Mononuclear cell (primary cell): Measurements from ENCODE around the gene CNOT8. TPM values are rescaled to one million over a fixed set of nuclear protein-coding genes. Genes with fewer than 3 reads are reported as not detected.

ENCODE experiments used
- H3K27me3 ChIP-seq: 2 replicates; pipeline ENCODE4 v1.6.0; 2011; ENCODE audit warnings: low read length, control low read depth; ENCODE audit not compliant: insufficient read depth
- H3K4me1 ChIP-seq: 2 replicates; pipeline ENCODE4 v1.5.1; 2011; ENCODE audit warnings: mild to moderate bottlenecking, low read length, control low read depth; ENCODE audit not compliant: insufficient read depth
- H3K4me3 ChIP-seq: 2 replicates; pipeline ENCODE4 v1.5.1; 2011; ENCODE audit warnings: mild to moderate bottlenecking, low read length, moderate library complexity
- H3K9me3 ChIP-seq: 2 replicates; pipeline ENCODE4 v1.5.1; 2011; ENCODE audit warnings: low read depth, mild to moderate bottlenecking, control low read depth, low read length
- total RNA-seq: library from RNA; depleted of rRNA; stranded (reverse); fragments of >200 nt; gene quantifications from one replicate; pipeline ENCODE4 v1.2.3, GENCODE V29; 2012

The CNOT8 gene
- total RNA-seq, 1 donor, result 190 TPM

DNA sequence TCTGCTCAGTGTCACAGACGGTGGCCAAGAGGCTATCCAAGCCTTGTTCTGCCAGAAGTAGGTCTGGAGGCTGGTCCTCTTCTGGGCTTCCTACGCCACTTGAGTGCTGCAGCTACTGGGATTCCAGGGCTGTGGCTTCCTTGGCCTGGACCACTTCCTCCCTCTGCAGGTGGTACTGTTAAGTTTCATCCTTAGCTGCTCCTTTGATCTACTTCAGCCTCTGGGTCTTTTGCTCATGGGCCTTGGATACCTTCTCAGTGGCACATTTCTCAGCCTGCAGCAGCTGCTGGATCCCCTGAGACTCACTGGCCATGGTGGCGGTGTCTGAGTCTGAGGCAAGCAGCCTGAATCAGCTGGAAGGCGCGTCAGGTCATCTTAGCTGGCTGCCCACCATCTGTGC is 10.3 kb downstream of the CNOT8 start:
- no peaks in the 10 kb centered on the region for H3K27me3 ChIP-seq
- H3K4me3 ChIP-seq, result no peak overlapping the region
- no peaks in the 10 kb centered on the region for H3K9me3 ChIP-seq
- H3K4me1 ChIP-seq, result no peaks in the 10 kb centered on the region

DNA sequence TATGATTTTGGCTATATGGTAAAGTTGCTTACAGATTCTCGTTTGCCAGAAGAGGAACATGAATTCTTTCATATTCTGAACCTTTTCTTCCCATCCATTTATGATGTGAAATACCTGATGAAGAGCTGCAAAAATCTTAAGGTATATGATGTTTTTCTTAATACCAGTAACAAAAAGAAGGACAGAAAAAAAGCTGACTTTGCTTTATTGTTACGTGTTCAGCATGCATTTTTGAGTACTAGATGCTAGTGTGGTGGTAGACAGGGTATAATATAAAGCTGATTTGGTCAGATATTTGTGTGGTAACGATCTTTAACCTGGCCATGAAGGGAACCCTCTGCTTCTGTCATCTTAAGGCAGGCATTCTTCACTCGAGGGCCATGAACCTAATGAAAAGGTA is 13.3 kb downstream of the CNOT8 start:
- H3K4me1 ChIP-seq, result no peaks in the 10 kb centered on the region
- H3K4me3 ChIP-seq, result no peak overlapping the region
- no peaks in the 10 kb centered on the region for H3K27me3 ChIP-seq
- no peaks in the 10 kb centered on the region for H3K9me3 ChIP-seq

DNA sequence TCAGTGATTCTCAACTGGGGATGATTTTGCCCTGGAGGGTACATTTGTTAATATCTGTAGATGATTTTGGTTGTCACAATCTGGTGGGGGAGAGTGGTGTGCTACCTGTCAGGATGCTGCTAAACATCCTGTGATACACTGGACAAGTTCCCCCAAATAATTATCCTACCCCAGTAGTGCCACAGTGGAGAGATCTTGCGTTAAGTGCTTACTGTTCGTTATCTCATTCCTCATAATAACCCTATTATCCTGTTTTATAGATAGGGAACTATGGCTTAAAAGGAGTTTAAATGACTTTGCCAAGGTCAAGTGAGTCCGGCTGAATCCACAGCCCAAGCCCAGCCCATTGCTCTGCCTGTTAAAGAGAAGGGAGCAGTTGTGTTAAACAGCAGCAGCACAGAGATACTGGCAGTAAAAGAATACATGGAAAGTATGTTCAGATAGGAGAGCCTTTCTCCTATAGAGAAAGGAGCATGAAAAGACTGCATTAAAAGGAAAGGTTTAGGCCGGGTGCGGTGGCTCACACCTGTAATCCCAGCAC is 15.4 kb downstream of the CNOT8 start:
- no peaks in the 10 kb centered on the region for H3K9me3 ChIP-seq

DNA sequence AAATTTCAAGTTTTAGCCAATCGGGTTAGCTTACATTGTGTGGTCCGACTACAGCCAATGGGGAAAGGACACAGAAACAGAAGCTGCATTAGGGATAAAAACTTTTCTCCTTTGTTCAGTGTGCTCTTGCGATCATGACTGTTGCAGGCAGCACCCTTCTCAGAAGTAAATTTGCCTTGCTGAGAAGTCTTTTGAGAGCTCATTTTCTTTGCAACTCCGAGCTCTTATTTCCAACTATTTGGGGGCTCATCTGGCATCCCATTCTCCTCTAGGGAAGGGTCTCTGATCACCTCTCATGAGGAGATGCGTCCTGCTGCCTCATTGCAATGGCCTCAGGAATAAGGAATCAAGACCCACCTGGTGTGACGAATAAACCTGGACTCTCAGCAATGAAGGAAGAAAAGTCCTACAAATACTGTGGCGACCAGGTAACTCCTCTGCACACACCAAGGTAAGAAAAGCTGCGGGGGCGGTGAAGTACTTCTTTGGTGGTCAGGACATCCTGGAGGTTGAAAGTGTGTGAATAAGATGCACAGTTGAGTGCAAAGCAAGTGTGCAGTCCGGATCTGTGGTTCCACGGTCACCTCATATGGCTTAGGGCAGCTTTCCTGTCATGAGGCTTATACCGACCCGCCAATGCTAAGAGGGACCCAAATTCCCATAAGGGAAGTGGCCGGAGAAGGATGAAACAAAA is 20.4 kb downstream of the CNOT8 start:
- Histone ChIP-seq H3K27me3 (no peaks in the 10 kb centered on the region), H3K4me1 (no peaks in the 10 kb centered on the region), H3K9me3 (no peaks in the 10 kb centered on the region), H3K4me3 (no peak overlapping the region)

More for the DNA sequence above, 15.4 kb downstream of the CNOT8 start:
- no peak overlapping the region for H3K4me3 ChIP-seq
- no peaks in the 10 kb centered on the region for H3K27me3 ChIP-seq
- H3K4me1 ChIP-seq, result no peaks in the 10 kb centered on the region

DNA sequence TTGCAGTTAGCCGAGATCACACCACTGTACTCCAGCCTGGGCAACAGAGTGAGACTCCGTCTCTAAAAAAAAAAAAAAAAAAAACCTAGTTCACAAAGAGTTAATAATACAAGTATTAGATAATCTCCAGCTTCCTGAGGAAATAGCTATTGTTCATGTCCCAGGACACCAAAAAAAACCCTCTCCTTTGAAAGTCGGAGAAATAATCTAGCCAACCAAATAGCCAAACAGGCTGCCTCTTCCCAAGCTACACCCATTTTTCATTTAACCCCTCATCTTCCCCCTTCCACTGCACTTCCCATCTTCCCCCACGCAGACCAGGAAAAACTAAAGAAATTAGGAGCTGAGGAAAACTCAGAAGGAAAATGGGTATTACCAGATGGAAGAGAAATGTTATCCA is 23.6 kb downstream of the CNOT8 start:
- Histone ChIP-seq H3K9me3 (peaks cover 24% of the 10 kb centered on the region), H3K4me1 (peaks cover 8% of the 10 kb centered on the region)

DNA sequence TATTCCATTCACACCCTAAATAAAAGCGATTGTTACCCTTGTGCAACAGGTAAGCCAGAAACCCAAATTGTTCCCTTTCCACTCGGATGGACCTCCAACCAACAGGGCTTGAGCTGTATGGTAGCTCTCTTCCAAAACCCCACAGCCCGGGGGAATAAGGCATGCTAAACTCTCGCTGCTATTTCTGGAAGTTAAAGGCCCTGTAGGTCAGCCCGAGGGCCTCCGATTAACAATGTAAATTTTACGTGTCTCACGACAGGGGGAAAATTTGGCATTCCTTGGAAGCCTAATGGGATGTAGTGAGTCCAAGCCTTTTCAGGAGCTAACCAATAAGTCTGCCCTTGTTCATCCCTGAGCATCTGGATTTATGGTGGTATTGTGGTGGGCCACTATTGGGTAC is 26.0 kb downstream of the CNOT8 start:
- Histone ChIP-seq H3K9me3 (peaks cover 29% of the 10 kb centered on the region), H3K4me1 (peaks cover 8% of the 10 kb centered on the region), H3K27me3 (no peaks in the 10 kb centered on the region), H3K4me3 (no peak overlapping the region)

More for the DNA sequence above, 23.6 kb downstream of the CNOT8 start:
- Histone ChIP-seq H3K27me3 (no peaks in the 10 kb centered on the region), H3K4me3 (no peak overlapping the region)

DNA sequence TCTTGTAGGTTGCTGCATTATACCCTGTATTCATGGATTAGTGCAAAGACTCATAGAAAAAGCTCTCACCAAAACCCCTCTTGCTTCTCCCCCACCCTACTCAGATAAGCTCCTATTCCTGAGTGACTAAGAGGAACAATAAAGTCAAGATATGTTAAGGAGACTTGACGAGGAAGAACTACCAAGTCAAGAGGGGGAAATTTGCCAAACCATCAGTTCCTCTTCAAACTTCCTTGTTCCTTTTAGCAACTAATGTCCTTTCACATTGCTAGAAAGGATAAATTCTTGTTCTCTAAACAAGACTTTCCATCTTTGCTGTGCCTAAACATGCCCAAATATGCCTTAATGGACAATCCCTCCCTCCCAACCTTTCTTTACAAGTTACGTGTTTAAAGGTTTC is 27.0 kb downstream of the CNOT8 start:
- no peaks in the 10 kb centered on the region for H3K27me3 ChIP-seq
- no peak overlapping the region for H3K4me3 ChIP-seq
- peaks cover 29% of the 10 kb centered on the region for H3K9me3 ChIP-seq
- peaks cover 8% of the 10 kb centered on the region for H3K4me1 ChIP-seq

DNA sequence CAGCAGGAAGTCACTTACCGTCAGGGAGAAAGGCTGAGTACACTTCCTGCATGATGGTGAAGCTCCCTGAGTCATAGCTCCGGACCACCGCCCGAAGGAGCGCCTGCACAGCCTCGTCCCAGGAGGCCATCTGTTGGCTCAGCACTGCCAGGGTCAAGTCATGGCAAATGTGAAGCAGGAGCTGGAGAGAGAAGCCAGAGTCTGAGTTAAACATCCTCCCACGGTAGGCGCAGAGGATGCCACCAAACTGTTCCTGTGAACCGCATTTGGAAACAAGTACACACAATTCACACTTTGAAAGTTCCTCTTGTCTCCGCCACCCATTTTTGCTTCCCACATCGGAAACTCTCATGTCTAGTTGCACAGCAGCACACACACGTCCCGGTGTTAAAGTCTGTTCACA is 33.9 kb downstream of the CNOT8 start:
- H3K4me3 ChIP-seq, result no peak overlapping the region
- H3K27me3 ChIP-seq, result no peaks in the 10 kb centered on the region
- peaks cover 2% of the 10 kb centered on the region for H3K9me3 ChIP-seq
- no peaks in the 10 kb centered on the region for H3K4me1 ChIP-seq

DNA sequence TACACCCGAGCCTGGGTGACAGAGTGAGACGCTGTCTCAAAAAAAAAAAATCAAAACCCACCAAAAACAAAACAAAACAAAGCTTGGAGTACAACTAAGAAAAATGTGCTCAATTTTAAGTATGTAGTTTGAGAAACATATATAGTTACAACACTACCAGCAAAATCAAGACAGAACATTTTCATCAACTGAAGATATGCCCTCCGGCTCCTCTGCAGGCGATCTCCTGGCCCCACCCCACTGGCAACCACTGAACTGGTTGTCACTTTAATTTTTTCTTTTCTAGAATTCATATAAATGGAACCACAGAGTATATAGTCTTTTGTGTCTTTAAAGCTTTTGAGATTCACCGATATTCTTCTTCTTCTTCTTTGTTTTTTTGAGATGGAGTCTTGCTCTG is 35.0 kb downstream of the CNOT8 start:
- Histone ChIP-seq H3K4me1 (no peaks in the 10 kb centered on the region), H3K9me3 (no peaks in the 10 kb centered on the region), H3K4me3 (no peak overlapping the region), H3K27me3 (no peaks in the 10 kb centered on the region)

DNA sequence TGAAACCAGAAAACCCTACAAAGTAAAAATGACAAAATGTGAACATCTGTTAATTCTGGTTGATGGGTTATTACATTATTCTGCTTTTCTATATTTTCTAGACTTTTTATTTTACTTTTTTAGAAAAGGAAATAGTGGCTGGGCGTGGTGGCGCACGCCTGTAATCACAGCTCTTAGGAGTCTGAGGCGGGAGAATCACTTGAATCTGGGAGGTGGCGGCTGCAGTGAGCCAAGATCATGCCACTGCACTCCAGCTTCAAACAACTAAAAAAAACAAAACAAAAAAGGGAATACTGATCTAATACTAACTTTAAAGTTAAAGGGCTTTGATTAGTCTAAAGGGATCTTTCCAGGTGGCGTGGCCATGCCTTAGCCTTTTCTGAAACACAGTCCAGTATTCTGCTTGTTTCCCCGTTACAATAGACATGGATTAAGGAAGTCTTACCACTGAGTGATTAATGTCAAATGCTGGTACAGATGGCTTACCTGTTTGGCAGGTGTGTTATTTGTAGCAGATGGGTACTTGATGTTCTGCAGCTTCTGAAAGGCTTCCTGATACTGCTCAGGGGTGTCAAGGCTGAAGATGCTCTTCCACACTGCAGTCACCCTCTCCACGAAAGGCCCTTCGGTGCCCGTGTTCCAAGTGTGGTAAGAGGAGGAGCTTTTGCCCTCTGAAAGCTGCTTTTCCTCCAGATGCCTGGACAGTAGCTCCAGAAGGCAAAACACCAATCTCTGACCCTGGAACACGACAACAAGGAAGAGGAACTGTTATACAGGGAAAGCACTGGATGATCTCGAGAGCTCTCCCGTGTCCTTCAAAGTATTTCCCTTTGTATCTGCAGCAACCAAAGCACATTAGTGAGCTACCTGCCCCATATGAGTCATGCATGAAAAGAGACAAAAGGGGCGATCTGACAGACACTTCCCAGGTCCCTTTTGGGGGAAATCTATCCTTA is 37.5 kb downstream of the CNOT8 start:
- Histone ChIP-seq H3K4me3 (no peak overlapping the region), H3K4me1 (no peaks in the 10 kb centered on the region), H3K27me3 (no peaks in the 10 kb centered on the region), H3K9me3 (no peaks in the 10 kb centered on the region)

DNA sequence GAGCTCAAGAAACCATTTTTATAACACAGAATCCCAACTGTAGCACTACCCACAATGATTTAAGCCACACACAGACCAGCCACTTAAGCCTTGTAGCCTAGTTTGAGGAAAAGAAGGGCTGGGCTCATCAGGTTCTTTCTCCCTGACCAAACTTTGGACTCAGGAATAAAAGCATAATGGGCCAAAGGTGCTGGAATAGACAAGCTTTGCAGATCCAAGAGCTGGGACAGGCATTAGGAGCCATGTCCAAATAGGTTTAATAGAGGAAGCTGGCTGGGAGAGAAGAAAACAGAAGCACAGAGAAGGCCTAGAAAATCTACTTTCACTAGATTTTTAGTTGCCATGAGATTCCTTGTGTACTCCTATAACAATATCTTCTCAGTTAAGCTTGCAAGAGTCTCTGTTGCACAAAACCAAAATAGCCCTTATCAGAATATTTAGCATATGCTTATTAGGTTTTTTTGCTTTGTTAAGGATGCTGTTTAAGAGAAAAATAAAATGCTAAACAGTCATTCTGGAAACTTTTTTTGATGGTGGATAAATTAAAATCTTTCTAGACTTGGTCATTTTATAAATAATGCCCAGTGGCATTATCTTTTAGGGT is 38.2 kb downstream of the CNOT8 start:
- H3K4me3 ChIP-seq, result no peak overlapping the region
- H3K27me3 ChIP-seq, result no peaks in the 10 kb centered on the region
- no peaks in the 10 kb centered on the region for H3K4me1 ChIP-seq
- no peaks in the 10 kb centered on the region for H3K9me3 ChIP-seq

DNA sequence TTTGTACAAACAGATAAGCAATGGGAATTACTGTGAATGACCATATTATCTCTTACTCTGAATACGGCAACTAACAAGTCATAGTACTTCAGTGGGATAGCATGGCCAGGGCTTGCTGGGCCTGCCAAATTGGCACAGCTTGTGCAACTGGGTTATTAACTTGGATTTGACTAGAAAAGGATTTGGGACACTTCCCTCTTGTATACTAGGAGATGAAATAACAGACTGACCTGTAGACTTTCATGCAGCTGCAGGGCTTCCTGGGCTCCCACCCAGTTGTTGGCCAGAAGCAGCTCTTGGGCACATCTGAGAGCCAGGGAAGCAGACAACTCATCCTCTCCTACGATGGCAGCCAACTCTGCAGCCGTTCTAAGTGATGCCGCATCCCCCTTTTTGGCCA is 39.8 kb downstream of the CNOT8 start:
- H3K9me3 ChIP-seq, result no peaks in the 10 kb centered on the region
- no peaks in the 10 kb centered on the region for H3K27me3 ChIP-seq
- H3K4me1 ChIP-seq, result no peaks in the 10 kb centered on the region

DNA sequence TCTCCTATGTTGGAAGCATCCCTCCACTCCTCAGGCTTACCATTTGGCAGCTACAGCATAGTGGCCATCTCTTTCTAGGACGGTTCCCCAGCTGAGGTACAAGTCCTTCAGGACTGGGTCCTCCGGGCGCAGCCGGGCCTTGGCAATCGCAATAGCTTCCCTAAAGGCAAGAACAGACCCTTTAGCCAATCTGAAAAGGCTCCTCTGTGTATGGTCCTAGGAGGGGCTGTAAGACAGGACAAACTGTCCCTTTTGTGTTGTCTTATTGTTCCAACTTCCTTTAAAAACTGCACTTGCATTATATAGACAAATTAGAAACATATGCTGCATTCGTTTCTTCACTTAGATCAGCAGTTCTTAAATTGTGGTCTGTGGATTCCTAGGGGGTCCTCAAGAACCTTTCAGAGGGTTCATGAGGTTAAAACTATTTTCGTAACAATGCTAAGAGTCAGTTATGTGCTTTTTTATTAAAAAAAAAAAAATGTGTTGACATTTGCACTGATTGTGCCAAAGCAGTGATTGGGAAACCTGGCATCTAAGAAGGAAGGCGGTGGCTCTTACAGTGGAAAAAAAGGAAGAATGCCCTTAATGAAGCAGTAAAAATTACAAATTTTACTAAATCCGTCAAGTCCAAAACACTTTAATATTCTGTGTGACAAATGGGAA is 40.9 kb downstream of the CNOT8 start:
- H3K9me3 ChIP-seq, result no peaks in the 10 kb centered on the region
- H3K27me3 ChIP-seq, result no peaks in the 10 kb centered on the region
- no peaks in the 10 kb centered on the region for H3K4me1 ChIP-seq
- H3K4me3 ChIP-seq, result no peak overlapping the region

More for the DNA sequence above, 39.8 kb downstream of the CNOT8 start:
- H3K4me3 ChIP-seq, result no peak overlapping the region

DNA sequence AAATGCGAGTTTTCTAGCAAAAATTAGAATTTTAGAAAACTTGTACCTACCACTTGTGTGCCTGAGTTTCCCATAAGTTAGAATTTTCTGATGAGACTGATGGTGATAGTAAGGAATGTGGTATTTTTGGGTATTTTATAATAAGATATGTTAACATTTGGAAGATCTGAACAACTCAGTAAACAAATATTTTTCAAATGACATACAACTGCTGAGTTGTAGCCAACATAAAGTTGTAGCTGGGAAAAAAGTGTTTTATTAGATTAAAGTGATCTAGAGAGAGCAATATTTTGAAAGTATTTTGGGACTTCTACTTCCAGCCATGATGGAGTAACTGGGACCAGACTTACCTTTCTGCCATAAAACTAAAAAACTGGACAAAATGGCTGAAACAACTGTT is 41.6 kb downstream of the CNOT8 start:
- no peaks in the 10 kb centered on the region for H3K9me3 ChIP-seq
- H3K4me1 ChIP-seq, result no peaks in the 10 kb centered on the region
- H3K4me3 ChIP-seq, result no peak overlapping the region
- H3K27me3 ChIP-seq, result no peaks in the 10 kb centered on the region

DNA sequence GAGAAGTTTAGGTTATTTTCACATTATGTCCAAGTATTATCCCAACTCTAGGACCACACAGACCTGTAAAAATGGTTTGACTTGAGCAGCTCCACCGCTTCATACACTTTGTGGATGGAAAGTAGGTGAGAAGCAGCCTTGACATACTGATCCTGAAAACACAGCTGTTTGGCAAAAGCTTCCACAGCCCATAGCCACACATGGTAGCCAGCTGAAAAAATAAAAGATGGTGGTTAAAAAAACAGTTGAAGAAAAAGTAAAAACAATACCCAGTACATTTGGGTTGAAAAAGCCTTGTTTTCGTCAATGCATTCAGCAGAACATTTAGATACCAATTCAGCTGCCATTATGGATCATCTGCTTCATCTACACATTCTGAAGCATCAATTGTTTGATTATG is 42.8 kb downstream of the CNOT8 start:
- Histone ChIP-seq H3K9me3 (no peaks in the 10 kb centered on the region), H3K4me1 (no peaks in the 10 kb centered on the region), H3K4me3 (no peak overlapping the region), H3K27me3 (no peaks in the 10 kb centered on the region)
